Tibial nerve (tissue), 4 donors: ENCODE data around the gene MAPK8IP3.

Experiments used
- EP300 ChIP-seq, 2 donors: sonication (generic); formaldehyde crosslinking; IDR thresholded peaks; one replicate each; pipeline ENCODE4 v1.6.1; 2017; ENCODE audit warnings: antibody characterized with exemption in 2 of 2, mild to moderate bottlenecking in 1 of 2
- POLR2A ChIP-seq, 2 donors: fragments of 450-650 bp; IDR thresholded peaks; one replicate each; pipeline ENCODE4 v1.6.1; 2017; ENCODE audit warnings: antibody characterized with exemption in 2 of 2, mild to moderate bottlenecking in 2 of 2, moderate library complexity in 2 of 2
- TF ChIP-seq, protein P1 (sequence below), 5 experiments: fragments of 200-600 bp in 3 of 5; fragments of 450-650 bp in 2 of 5; sonication (generic) in 3 of 5; IDR thresholded peaks; one replicate each; pipeline ENCODE4 v1.5.1; 2016 to 2019; ENCODE audit warnings: antibody characterized with exemption in 5 of 5, mild to moderate bottlenecking in 3 of 5, moderate library complexity in 2 of 5

GRCh38 chr16:1794908-1795666, 89.1 kb downstream of the MAPK8IP3 start:
- TF ChIP-seq, protein P1, sequence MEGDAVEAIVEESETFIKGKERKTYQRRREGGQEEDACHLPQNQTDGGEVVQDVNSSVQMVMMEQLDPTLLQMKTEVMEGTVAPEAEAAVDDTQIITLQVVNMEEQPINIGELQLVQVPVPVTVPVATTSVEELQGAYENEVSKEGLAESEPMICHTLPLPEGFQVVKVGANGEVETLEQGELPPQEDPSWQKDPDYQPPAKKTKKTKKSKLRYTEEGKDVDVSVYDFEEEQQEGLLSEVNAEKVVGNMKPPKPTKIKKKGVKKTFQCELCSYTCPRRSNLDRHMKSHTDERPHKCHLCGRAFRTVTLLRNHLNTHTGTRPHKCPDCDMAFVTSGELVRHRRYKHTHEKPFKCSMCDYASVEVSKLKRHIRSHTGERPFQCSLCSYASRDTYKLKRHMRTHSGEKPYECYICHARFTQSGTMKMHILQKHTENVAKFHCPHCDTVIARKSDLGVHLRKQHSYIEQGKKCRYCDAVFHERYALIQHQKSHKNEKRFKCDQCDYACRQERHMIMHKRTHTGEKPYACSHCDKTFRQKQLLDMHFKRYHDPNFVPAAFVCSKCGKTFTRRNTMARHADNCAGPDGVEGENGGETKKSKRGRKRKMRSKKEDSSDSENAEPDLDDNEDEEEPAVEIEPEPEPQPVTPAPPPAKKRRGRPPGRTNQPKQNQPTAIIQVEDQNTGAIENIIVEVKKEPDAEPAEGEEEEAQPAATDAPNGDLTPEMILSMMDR (IDR thresholded peaks at IDR 0.05) = no peak
- TF ChIP-seq POLR2A (IDR thresholded peaks at IDR 0.05) (no peak), EP300 (IDR thresholded peaks at IDR 0.05) (no peak)
